ENCODE data around the gene AXDND1. TPM values are rescaled to one million over a fixed set of nuclear protein-coding genes. Genes with fewer than 3 reads are reported as not detected.
"Not testable (repeated sequence)": the region's sequence is repeated elsewhere in the genome, so short reads cannot be mapped to it uniquely, and the experiment has no call there.

The AXDND1 gene
- total RNA-seq, 1 donor from 2014 or later = 1.4 TPM

- H3K27me3 Mint-ChIP-seq (ENCODE audit: low read depth) = no peaks in the 10 kb centered on the region
Observed at GRCh38 chr1:179445593-179445992, 79.8 kb downstream of the AXDND1 start.

GRCh38 chr1:179447489-179447888 lies 81.7 kb downstream of the AXDND1 start:
- DNase-seq (ENCODE audit: low spot score in 2 of 2, unreplicated experiment in 2 of 2) = no peak
- TF ChIP-seq CTCF (IDR thresholded peaks at IDR 0.05; ENCODE audit: unreplicated experiment) = no peak
- H3K9me3 Mint-ChIP-seq = peaks cover 8% of the 10 kb centered on the region
- no peaks in the 10 kb centered on the region for H3K27me3 Mint-ChIP-seq (ENCODE audit: low read depth)
- no peaks in the 10 kb centered on the region for H3K4me1 Mint-ChIP-seq
- no peak overlapping the region for H3K27ac Mint-ChIP-seq
- no peaks in the 10 kb centered on the region for H3K36me3 Mint-ChIP-seq
- no peak overlapping the region for H3K4me3 Mint-ChIP-seq

More at GRCh38 chr1:179445593-179445992, 79.8 kb downstream of the AXDND1 start:
- Mint-ChIP-seq H3K4me3 (no peak overlapping the region), H3K27ac (no peak overlapping the region), H3K4me1 (no peaks in the 10 kb centered on the region), H3K9me3 (no peaks in the 10 kb centered on the region), H3K36me3 (no peaks in the 10 kb centered on the region)
- DNase-seq (ENCODE audit: low spot score in 2 of 2, unreplicated experiment in 2 of 2) = no peak
- TF ChIP-seq CTCF (IDR thresholded peaks at IDR 0.05; ENCODE audit: unreplicated experiment) = no peak

GRCh38 chr1:179448437-179449149 lies 82.8 kb downstream of the AXDND1 start:
- no peaks in the 10 kb centered on the region for H3K36me3 Mint-ChIP-seq
- H3K27ac Mint-ChIP-seq = no peak overlapping the region
- H3K4me1 Mint-ChIP-seq = no peaks in the 10 kb centered on the region
- no peak for TF ChIP-seq CTCF (IDR thresholded peaks at IDR 0.05; ENCODE audit: unreplicated experiment)
- no peak for DNase-seq (ENCODE audit: low spot score in 2 of 2, unreplicated experiment in 2 of 2)
- no peaks in the 10 kb centered on the region for H3K27me3 Mint-ChIP-seq (ENCODE audit: low read depth)
- peaks cover 8% of the 10 kb centered on the region for H3K9me3 Mint-ChIP-seq
- H3K4me3 Mint-ChIP-seq = no peak overlapping the region

GRCh38 chr1:179459606-179460206 lies 93.9 kb downstream of the AXDND1 start:
- not testable (repeated sequence) for DNase-seq (ENCODE audit: low spot score in 2 of 2, unreplicated experiment in 2 of 2); H3K36me3 Mint-ChIP-seq; H3K4me3 Mint-ChIP-seq; H3K27me3 Mint-ChIP-seq (ENCODE audit: low read depth); H3K27ac Mint-ChIP-seq; H3K4me1 Mint-ChIP-seq
- H3K9me3 Mint-ChIP-seq = peaks cover 27% of the 10 kb centered on the region

GRCh38 chr1:179465661-179466060 lies 99.9 kb downstream of the AXDND1 start:
- H3K9me3 Mint-ChIP-seq = peaks cover 38% of the 10 kb centered on the region
- H3K27me3 Mint-ChIP-seq (ENCODE audit: low read depth); H3K36me3 Mint-ChIP-seq; H3K27ac Mint-ChIP-seq; DNase-seq (ENCODE audit: low spot score in 2 of 2, unreplicated experiment in 2 of 2); H3K4me3 Mint-ChIP-seq; H3K4me1 Mint-ChIP-seq: not testable (repeated sequence)

GRCh38 chr1:179474713-179475112 lies 108.9 kb downstream of the AXDND1 start:
- Mint-ChIP-seq H3K4me3 (no peak overlapping the region), H3K27ac (no peak overlapping the region), H3K9me3 (peaks cover 61% of the 10 kb centered on the region), H3K36me3 (peaks cover 6% of the 10 kb centered on the region), H3K27me3 (ENCODE audit: low read depth) (no peaks in the 10 kb centered on the region), H3K4me1 (no peaks in the 10 kb centered on the region)
- no peak for TF ChIP-seq CTCF (IDR thresholded peaks at IDR 0.05; ENCODE audit: unreplicated experiment)
- DNase-seq (ENCODE audit: low spot score in 2 of 2, unreplicated experiment in 2 of 2) = no peak
